EL (cell line): ENCODE measurements around the gene MAP3K8.
"Not testable (repeated sequence)": the region's sequence is repeated elsewhere in the genome, so short reads cannot be mapped to it uniquely, and the experiment has no call there.

Experiments used
- DNase-seq: peaks from one replicate; pipeline ENCODE4 v3.0.0-alpha.2; 2016

MAP3K8 gene

GRCh38 chr10:30423655-30424275 lies 10.2 kb upstream of the MAP3K8 start:
- not testable (repeated sequence) for DNase-seq

GRCh38 chr10:30425336-30426075 lies 8.5 kb upstream of the MAP3K8 start:
- DNase-seq, result no peak

- no peak for DNase-seq
Observed at GRCh38 chr10:30430544-30431298, 3.3 kb upstream of the MAP3K8 start.

- no peak for DNase-seq
Observed at GRCh38 chr10:30431435-30431911, 2.5 kb upstream of the MAP3K8 start.

GRCh38 chr10:30432622-30433305 lies 1.2 kb upstream of the MAP3K8 start:
- no peak for DNase-seq

- DNase-seq, result peak; percentile 79
Observed at GRCh38 chr10:30433306-30433729, 666 bp upstream of the MAP3K8 start.

GRCh38 chr10:30434273-30435072 lies 489 bp downstream of the MAP3K8 start:
- peak; percentile 83 for DNase-seq

GRCh38 chr10:30435073-30435422 lies 1.1 kb downstream of the MAP3K8 start:
- peak; percentile 60 for DNase-seq

GRCh38 chr10:30435499-30436167 lies 1.6 kb downstream of the MAP3K8 start:
- DNase-seq, result not testable (repeated sequence)

GRCh38 chr10:30436191-30436611 lies 2.2 kb downstream of the MAP3K8 start:
- peak; percentile 75 for DNase-seq

GRCh38 chr10:30436671-30437030 lies 2.7 kb downstream of the MAP3K8 start:
- DNase-seq, result no peak

GRCh38 chr10:30437031-30437841 lies 3.3 kb downstream of the MAP3K8 start:
- DNase-seq, result peak; percentile 47

GRCh38 chr10:30438021-30438850 lies 4.3 kb downstream of the MAP3K8 start:
- DNase-seq, result peak; percentile 22

GRCh38 chr10:30439931-30440330 lies 5.9 kb downstream of the MAP3K8 start:
- no peak for DNase-seq

GRCh38 chr10:30442019-30442606 lies 8.1 kb downstream of the MAP3K8 start:
- DNase-seq, result no peak

GRCh38 chr10:30443049-30443448 lies 9.1 kb downstream of the MAP3K8 start:
- no peak for DNase-seq

GRCh38 chr10:30445711-30446110 lies 11.7 kb downstream of the MAP3K8 start:
- DNase-seq, result peak; percentile 70

- DNase-seq, result peak; percentile 67
Observed at GRCh38 chr10:30447125-30447799, 13.3 kb downstream of the MAP3K8 start.

GRCh38 chr10:30448092-30448491 lies 14.1 kb downstream of the MAP3K8 start:
- no peak for DNase-seq
